ENCODE data around the gene AOPEP.

Gene AOPEP

GRCh38 chr9:94726495-94727191 is at the start of gene AOPEP:
AOPEP (plus strand) TSS chr9:94726699; CDS start chr9:94759784, 33,085 bp downstream.
- peak; percentile 100 for DNase-seq (ENCODE audit: low read depth)

- no peak for DNase-seq (ENCODE audit: low read depth)
Measured at GRCh38 chr9:94677929-94678328, 48.6 kb upstream of the AOPEP start.

GRCh38 chr9:94679587-94679986 is 46.9 kb upstream of the AOPEP start:
- DNase-seq (ENCODE audit: low read depth), result no peak

- no peak for DNase-seq (ENCODE audit: low read depth)
Measured at GRCh38 chr9:94680020-94680419, 46.5 kb upstream of the AOPEP start.

- DNase-seq (ENCODE audit: low read depth), result no peak
Measured at GRCh38 chr9:94680621-94681020, 45.9 kb upstream of the AOPEP start.

- DNase-seq (ENCODE audit: low read depth), result peak; percentile 10
Measured at GRCh38 chr9:94681508-94681907, 45.0 kb upstream of the AOPEP start.

GRCh38 chr9:94685359-94685758 is 41.1 kb upstream of the AOPEP start:
- no peak for DNase-seq (ENCODE audit: low read depth)

GRCh38 chr9:94687451-94687850 is 39.0 kb upstream of the AOPEP start:
- DNase-seq (ENCODE audit: low read depth), result no peak

- no peak for DNase-seq (ENCODE audit: low read depth)
Measured at GRCh38 chr9:94690344-94690743, 36.2 kb upstream of the AOPEP start.

- no peak for DNase-seq (ENCODE audit: low read depth)
Measured at GRCh38 chr9:94692601-94693000, 33.9 kb upstream of the AOPEP start.

GRCh38 chr9:94693485-94694204 is 32.9 kb upstream of the AOPEP start:
- DNase-seq (ENCODE audit: low read depth), result no peak

- DNase-seq (ENCODE audit: low read depth), result no peak
Measured at GRCh38 chr9:94696545-94696944, 30.0 kb upstream of the AOPEP start.

GRCh38 chr9:94697972-94698581 is 28.4 kb upstream of the AOPEP start:
- DNase-seq (ENCODE audit: low read depth), result no peak

- DNase-seq (ENCODE audit: low read depth), result no peak
Measured at GRCh38 chr9:94699715-94700373, 26.7 kb upstream of the AOPEP start.

- no peak for DNase-seq (ENCODE audit: low read depth)
Measured at GRCh38 chr9:94700445-94700844, 26.1 kb upstream of the AOPEP start.

GRCh38 chr9:94703488-94704140 is 22.9 kb upstream of the AOPEP start:
- no peak for DNase-seq (ENCODE audit: low read depth)

GRCh38 chr9:94705162-94705702 is 21.3 kb upstream of the AOPEP start:
- DNase-seq (ENCODE audit: low read depth), result no peak

- no peak for DNase-seq (ENCODE audit: low read depth)
Measured at GRCh38 chr9:94706922-94707321, 19.6 kb upstream of the AOPEP start.

GRCh38 chr9:94713436-94714215 is 12.9 kb upstream of the AOPEP start:
- no peak for DNase-seq (ENCODE audit: low read depth)

- no peak for DNase-seq (ENCODE audit: low read depth)
Measured at GRCh38 chr9:94714494-94714893, 12.0 kb upstream of the AOPEP start.

- DNase-seq (ENCODE audit: low read depth), result no peak
Measured at GRCh38 chr9:94717761-94718160, 8.7 kb upstream of the AOPEP start.

Data from stimulated activated CD8-positive, alpha-beta memory T cell treated with anti-CD3 and anti-CD28 coated beads, Interleukin-15, amount 100 ng/mL, for 24 hours (primary cell).